ENCODE data around the gene LRRN2. TPM values are rescaled to one million over a fixed set of nuclear protein-coding genes. Genes with fewer than 3 reads are reported as not detected.

LRRN2 gene
- polyA plus RNA-seq (3.3 and 5.2 TPM in 2 replicates), polyA minus RNA-seq (8.3 and 9.0 TPM in 2 replicates)

DNA sequence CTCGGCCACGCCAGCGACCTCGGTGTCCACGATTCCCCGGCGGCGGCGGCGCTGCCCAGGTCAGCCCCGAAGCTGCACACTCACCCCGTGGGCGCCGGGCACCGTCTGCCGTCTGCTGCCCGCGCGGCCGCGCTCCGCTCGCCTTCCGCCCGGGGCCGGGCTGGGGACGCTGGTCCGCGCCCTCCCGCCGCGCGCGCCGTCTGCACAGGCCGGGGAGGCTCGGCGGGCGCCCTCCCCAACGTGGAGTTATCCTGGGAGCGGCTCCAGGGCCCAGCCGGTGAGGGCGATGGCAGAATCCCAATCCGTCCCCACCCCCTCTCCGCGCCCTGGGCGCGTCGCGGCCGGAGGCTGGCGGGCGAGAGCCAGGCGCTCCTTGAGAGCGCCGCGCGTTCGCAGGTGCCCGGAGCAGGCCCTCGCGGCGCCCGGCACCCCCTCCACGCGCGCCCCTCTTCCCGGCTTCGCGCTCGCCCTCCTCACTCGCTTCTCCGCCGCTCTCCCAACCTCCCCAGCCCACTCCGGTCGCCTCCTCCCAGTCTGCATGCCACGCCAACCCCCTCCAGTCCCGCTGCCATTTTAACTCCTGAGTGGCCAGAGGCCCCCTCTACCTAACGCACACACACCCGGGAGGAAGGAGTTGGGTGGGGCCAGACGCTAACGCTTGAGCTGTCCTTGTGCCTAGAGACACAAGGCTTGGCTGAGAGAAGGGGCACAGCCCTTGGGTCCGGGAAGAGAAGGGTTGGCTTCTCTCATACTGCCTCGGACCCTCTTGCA lies at the start of gene LRRN2:
LRRN2 (minus strand) TSS at position 503 of the 771 bp plus-strand sequence. CDS start 65,746 bp downstream, outside the sequence.
- Histone ChIP-seq H3F3A (ENCODE audit: insufficient read depth, low read length, poor library complexity, severe bottlenecking) (no peaks in the 10 kb centered on the region), H3K36me3 (ENCODE audit: insufficient read depth, low read length) (no peaks in the 10 kb centered on the region), H3K9ac (ENCODE audit: low read length) (peak within 1 kb of the TSS; percentile 68), H2AFZ (ENCODE audit: low read depth, low read length) (no peak within 1 kb of the TSS), H3K4me3 (ENCODE audit: low read length) (peak within 1 kb of the TSS; percentile 69), H3K9me2 (ENCODE audit: insufficient read depth, low read length) (no peaks in the 10 kb centered on the region), H3K4me2 (ENCODE audit: low read length) (peak within 1 kb of the TSS; percentile 54), H3K27ac (ENCODE audit: low read length) (peak within 1 kb of the TSS; percentile 18), H4K20me1 (ENCODE audit: insufficient read depth) (no peaks in the 10 kb centered on the region), H3K9me3 (ENCODE audit: low read length) (no peaks in the 10 kb centered on the region), H3K27me3 (ENCODE audit: insufficient read depth, low read depth, low read length) (peaks cover 3% of the 10 kb centered on the region), H3K79me2 (replicated peaks; ENCODE audit: insufficient read depth, low read length) (peaks cover 14% of the 10 kb centered on the region)
- TF ChIP-seq EP300 (conservative IDR thresholded peaks at IDR 0.05; ENCODE audit: poor library complexity, severe bottlenecking) (peak; percentile 16), EZH2 (IDR thresholded peaks at IDR 0.05; ENCODE audit: borderline replicate concordance, insufficient read depth, low read length, poor library complexity, severe bottlenecking) (no peak), RAD21 (conservative IDR thresholded peaks at IDR 0.05) (peak; percentile 33), POLR2AphosphoS5 (IDR thresholded peaks at IDR 0.05) (peak; percentile 48), TAF1 (IDR thresholded peaks at IDR 0.05; ENCODE audit: low read depth) (peak; percentile 6), MXI1 (conservative IDR thresholded peaks at IDR 0.05; ENCODE audit: poor library complexity, severe bottlenecking) (peak; percentile 33), SMC3 (conservative IDR thresholded peaks at IDR 0.05; ENCODE audit: poor library complexity) (peak; percentile 54)
- TF ChIP-seq, protein P1, sequence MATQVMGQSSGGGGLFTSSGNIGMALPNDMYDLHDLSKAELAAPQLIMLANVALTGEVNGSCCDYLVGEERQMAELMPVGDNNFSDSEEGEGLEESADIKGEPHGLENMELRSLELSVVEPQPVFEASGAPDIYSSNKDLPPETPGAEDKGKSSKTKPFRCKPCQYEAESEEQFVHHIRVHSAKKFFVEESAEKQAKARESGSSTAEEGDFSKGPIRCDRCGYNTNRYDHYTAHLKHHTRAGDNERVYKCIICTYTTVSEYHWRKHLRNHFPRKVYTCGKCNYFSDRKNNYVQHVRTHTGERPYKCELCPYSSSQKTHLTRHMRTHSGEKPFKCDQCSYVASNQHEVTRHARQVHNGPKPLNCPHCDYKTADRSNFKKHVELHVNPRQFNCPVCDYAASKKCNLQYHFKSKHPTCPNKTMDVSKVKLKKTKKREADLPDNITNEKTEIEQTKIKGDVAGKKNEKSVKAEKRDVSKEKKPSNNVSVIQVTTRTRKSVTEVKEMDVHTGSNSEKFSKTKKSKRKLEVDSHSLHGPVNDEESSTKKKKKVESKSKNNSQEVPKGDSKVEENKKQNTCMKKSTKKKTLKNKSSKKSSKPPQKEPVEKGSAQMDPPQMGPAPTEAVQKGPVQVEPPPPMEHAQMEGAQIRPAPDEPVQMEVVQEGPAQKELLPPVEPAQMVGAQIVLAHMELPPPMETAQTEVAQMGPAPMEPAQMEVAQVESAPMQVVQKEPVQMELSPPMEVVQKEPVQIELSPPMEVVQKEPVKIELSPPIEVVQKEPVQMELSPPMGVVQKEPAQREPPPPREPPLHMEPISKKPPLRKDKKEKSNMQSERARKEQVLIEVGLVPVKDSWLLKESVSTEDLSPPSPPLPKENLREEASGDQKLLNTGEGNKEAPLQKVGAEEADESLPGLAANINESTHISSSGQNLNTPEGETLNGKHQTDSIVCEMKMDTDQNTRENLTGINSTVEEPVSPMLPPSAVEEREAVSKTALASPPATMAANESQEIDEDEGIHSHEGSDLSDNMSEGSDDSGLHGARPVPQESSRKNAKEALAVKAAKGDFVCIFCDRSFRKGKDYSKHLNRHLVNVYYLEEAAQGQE (IDR thresholded peaks at IDR 0.05; ENCODE audit: borderline replicate concordance) = peak; percentile 5
- TF ChIP-seq, protein P2, sequence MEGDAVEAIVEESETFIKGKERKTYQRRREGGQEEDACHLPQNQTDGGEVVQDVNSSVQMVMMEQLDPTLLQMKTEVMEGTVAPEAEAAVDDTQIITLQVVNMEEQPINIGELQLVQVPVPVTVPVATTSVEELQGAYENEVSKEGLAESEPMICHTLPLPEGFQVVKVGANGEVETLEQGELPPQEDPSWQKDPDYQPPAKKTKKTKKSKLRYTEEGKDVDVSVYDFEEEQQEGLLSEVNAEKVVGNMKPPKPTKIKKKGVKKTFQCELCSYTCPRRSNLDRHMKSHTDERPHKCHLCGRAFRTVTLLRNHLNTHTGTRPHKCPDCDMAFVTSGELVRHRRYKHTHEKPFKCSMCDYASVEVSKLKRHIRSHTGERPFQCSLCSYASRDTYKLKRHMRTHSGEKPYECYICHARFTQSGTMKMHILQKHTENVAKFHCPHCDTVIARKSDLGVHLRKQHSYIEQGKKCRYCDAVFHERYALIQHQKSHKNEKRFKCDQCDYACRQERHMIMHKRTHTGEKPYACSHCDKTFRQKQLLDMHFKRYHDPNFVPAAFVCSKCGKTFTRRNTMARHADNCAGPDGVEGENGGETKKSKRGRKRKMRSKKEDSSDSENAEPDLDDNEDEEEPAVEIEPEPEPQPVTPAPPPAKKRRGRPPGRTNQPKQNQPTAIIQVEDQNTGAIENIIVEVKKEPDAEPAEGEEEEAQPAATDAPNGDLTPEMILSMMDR (IDR thresholded peaks at IDR 0.05; ENCODE audit: poor library complexity, severe bottlenecking) = no peak

DNA sequence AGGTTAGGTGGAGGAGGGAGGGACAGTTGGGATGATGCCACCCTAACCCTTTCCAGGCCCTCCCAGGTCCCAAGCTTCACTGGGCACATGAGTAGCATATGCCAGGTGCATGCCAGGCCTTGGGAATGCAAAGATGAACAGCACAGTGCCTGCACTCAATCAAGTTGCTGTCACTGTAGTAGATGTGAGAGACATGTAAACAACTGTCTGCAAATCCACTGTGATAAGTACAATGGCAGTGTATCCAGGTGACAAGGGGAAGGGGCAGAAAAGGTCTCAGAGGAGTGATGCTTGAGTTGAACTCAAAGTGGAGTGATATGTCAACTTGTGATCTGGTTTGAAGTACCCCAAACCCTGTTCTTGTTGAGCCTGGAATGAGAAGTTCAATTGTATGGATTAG lies 49.5 kb upstream of the LRRN2 start:
- no peaks in the 10 kb centered on the region for H3F3A ChIP-seq (ENCODE audit: insufficient read depth, low read length, poor library complexity, severe bottlenecking)
- TF ChIP-seq, protein P2 (IDR thresholded peaks at IDR 0.05; ENCODE audit: poor library complexity, severe bottlenecking) = no peak
- no peak for TF ChIP-seq RAD21 (conservative IDR thresholded peaks at IDR 0.05)
- TF ChIP-seq EP300 (conservative IDR thresholded peaks at IDR 0.05; ENCODE audit: poor library complexity, severe bottlenecking) = peak; percentile 73
- TF ChIP-seq POLR2AphosphoS5 (IDR thresholded peaks at IDR 0.05) = peak; percentile 20
- H3K27me3 ChIP-seq (ENCODE audit: insufficient read depth, low read depth, low read length) = no peaks in the 10 kb centered on the region
- H4K20me1 ChIP-seq (ENCODE audit: insufficient read depth) = no peaks in the 10 kb centered on the region
- no peaks in the 10 kb centered on the region for H3K36me3 ChIP-seq (ENCODE audit: insufficient read depth, low read length)
- H3K9ac ChIP-seq (ENCODE audit: low read length) = no peak overlapping the region
- H3K27ac ChIP-seq (ENCODE audit: low read length) = no peak overlapping the region
- no peak overlapping the region for H2AFZ ChIP-seq (ENCODE audit: low read depth, low read length)
- H3K9me2 ChIP-seq (ENCODE audit: insufficient read depth, low read length) = no peaks in the 10 kb centered on the region
- H3K4me3 ChIP-seq (ENCODE audit: low read length) = no peak overlapping the region
- H3K79me2 ChIP-seq (replicated peaks; ENCODE audit: insufficient read depth, low read length) = no peaks in the 10 kb centered on the region
- H3K9me3 ChIP-seq (ENCODE audit: low read length) = no peaks in the 10 kb centered on the region
- H3K4me2 ChIP-seq (ENCODE audit: low read length) = no peak overlapping the region
